GM15510 (cell line): ENCODE data around the gene FBXO5.

Experiments
- POLR2A ChIP-seq: IDR thresholded peaks from 3 replicates; pipeline ENCODE4 v1.6.1; 2011; ENCODE audit warnings: borderline replicate concordance; ENCODE audit not compliant: insufficient read length; ENCODE audit errors: extremely low read depth

The FBXO5 gene

GRCh38 chr6:152982904-152983636, at the start of gene FBXO5:
Gene FBXO5, minus strand, starts transcription at chr6:152983041. Its CDS starts 82 bp downstream, at chr6:152982959.
- TF ChIP-seq POLR2A, result peak; percentile 86

GRCh38 chr6:153032255-153032882, 49.5 kb upstream of the FBXO5 start:
- no peak for TF ChIP-seq POLR2A

- TF ChIP-seq POLR2A, result no peak
Observed at GRCh38 chr6:153031335-153031955, 48.6 kb upstream of the FBXO5 start.

GRCh38 chr6:153028963-153029362, 46.1 kb upstream of the FBXO5 start:
- no peak for TF ChIP-seq POLR2A

GRCh38 chr6:153028286-153028685, 45.4 kb upstream of the FBXO5 start:
- TF ChIP-seq POLR2A, result no peak

GRCh38 chr6:153027480-153027879, 44.6 kb upstream of the FBXO5 start:
- TF ChIP-seq POLR2A, result no peak

- no peak for TF ChIP-seq POLR2A
Observed at GRCh38 chr6:153024709-153025017, 41.8 kb upstream of the FBXO5 start.

- no peak for TF ChIP-seq POLR2A
Observed at GRCh38 chr6:153023977-153024708, 41.3 kb upstream of the FBXO5 start.

- no peak for TF ChIP-seq POLR2A
Observed at GRCh38 chr6:153018355-153018754, 35.5 kb upstream of the FBXO5 start.

- no peak for TF ChIP-seq POLR2A
Observed at GRCh38 chr6:153016846-153017245, 34.0 kb upstream of the FBXO5 start.

GRCh38 chr6:153015094-153015640, 32.3 kb upstream of the FBXO5 start:
- no peak for TF ChIP-seq POLR2A

GRCh38 chr6:153013438-153013837, 30.6 kb upstream of the FBXO5 start:
- no peak for TF ChIP-seq POLR2A

- no peak for TF ChIP-seq POLR2A
Observed at GRCh38 chr6:153012856-153013255, 30.0 kb upstream of the FBXO5 start.

GRCh38 chr6:153003366-153003690, 20.5 kb upstream of the FBXO5 start:
- TF ChIP-seq POLR2A, result no peak
